ENCODE data around the gene LIMK2.

LIMK2 gene

GRCh38 chr22:31288496-31289240, 76.6 kb downstream of the LIMK2 start:
- no peak for DNase-seq (ENCODE audit: insufficient read length, low spot score)
- peak; percentile 84 for FAIRE-seq
- TF ChIP-seq SPI1 (IDR thresholded peaks at IDR 0.05; ENCODE audit: low read depth, low read length): no peak
- TF ChIP-seq TAF1 (IDR thresholded peaks at IDR 0.05; ENCODE audit: low read depth, low read length): no peak
- TF ChIP-seq POLR2AphosphoS5 (IDR thresholded peaks at IDR 0.05; ENCODE audit: low read depth, low read length): no peak

- no peak for FAIRE-seq
- TF ChIP-seq SPI1 (IDR thresholded peaks at IDR 0.05; ENCODE audit: low read depth, low read length): no peak
- TF ChIP-seq PAX5 (IDR thresholded peaks at IDR 0.05; ENCODE audit: insufficient read depth, low read length, severe bottlenecking): no peak
- no peak for TF ChIP-seq POLR2A (IDR thresholded peaks at IDR 0.05; ENCODE audit: low read depth, low read length)
- TF ChIP-seq POU2F2 (IDR thresholded peaks at IDR 0.05; ENCODE audit: low read depth, low read length): no peak
- no peak for TF ChIP-seq POLR2AphosphoS5 (IDR thresholded peaks at IDR 0.05; ENCODE audit: low read depth, low read length)
- no peak for TF ChIP-seq TAF1 (IDR thresholded peaks at IDR 0.05; ENCODE audit: low read depth, low read length)
- DNase-seq (ENCODE audit: insufficient read length, low spot score): no peak
These were observed 77.2 kb downstream of the LIMK2 start for GRCh38 chr22:31289344-31289743.

- DNase-seq (ENCODE audit: insufficient read length, low spot score) (peak; percentile 87), FAIRE-seq (peak; percentile 99)
- TF ChIP-seq POLR2A (IDR thresholded peaks at IDR 0.05; ENCODE audit: low read depth, low read length) (peak; percentile 68), PAX5 (IDR thresholded peaks at IDR 0.05; ENCODE audit: insufficient read depth, low read length, severe bottlenecking) (peak; percentile 20), SPI1 (IDR thresholded peaks at IDR 0.05; ENCODE audit: low read depth, low read length) (0 out of 2 replicates have a peak, but pooled peaks have one; percentile 20), POU2F2 (IDR thresholded peaks at IDR 0.05; ENCODE audit: low read depth, low read length) (no peak), TAF1 (IDR thresholded peaks at IDR 0.05; ENCODE audit: low read depth, low read length) (no peak), POLR2AphosphoS5 (IDR thresholded peaks at IDR 0.05; ENCODE audit: low read depth, low read length) (peak; percentile 61)
These were observed 78.7 kb downstream of the LIMK2 start for GRCh38 chr22:31290494-31291471.

DNA sequence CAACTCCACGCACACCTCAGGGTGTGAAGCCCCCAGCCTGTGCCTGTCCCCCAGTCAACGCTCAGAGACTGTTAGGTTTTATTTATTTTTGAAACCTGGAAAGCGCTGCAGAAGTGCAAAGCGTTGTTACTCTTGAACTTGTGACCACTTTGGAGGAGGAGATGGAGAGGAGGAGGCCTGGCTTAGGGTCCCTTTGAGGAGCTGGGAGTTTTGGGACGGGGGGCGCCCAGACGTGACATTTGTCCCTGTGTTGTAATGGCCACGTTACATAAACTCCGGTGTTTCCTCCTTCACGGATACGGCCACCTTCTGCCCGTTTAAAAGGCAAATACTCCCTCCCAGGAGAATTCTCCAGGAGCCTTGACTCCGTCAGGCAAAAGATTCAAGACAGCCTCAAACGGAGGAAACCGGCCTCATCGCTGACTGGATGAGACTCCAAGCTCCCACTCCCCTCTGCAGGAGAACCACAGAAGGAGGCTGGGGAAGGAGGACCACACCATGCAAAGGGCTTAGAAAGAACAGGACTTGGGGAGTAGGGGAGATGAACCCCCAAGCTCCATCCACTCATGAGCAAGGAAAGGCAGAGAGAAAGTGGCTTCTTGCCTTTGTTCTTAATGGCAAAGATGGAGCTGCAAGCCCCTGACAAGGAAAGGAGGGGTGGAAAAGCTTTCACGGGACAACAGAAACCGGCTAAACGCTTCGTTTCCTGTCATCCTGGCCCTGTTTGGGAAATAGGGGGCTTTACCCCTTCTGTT, 79.6 kb downstream of the LIMK2 start:
- TF ChIP-seq POLR2AphosphoS5 (IDR thresholded peaks at IDR 0.05; ENCODE audit: low read depth, low read length) (no peak), POLR2A (IDR thresholded peaks at IDR 0.05; ENCODE audit: low read depth, low read length) (no peak), TAF1 (IDR thresholded peaks at IDR 0.05; ENCODE audit: low read depth, low read length) (no peak), POU2F2 (IDR thresholded peaks at IDR 0.05; ENCODE audit: low read depth, low read length) (no peak), SPI1 (IDR thresholded peaks at IDR 0.05; ENCODE audit: low read depth, low read length) (no peak), PAX5 (IDR thresholded peaks at IDR 0.05; ENCODE audit: insufficient read depth, low read length, severe bottlenecking) (no peak)
- FAIRE-seq (peak; percentile 66), DNase-seq (ENCODE audit: insufficient read length, low spot score) (no peak)

- peak; percentile 92 for FAIRE-seq
- peak; percentile 57 for DNase-seq (ENCODE audit: insufficient read length, low spot score)
- TF ChIP-seq SPI1 (IDR thresholded peaks at IDR 0.05; ENCODE audit: low read depth, low read length): peak; percentile 36; the same call in 1 of the 2 replicates
- TF ChIP-seq TAF1 (IDR thresholded peaks at IDR 0.05; ENCODE audit: low read depth, low read length): no peak
- no peak for TF ChIP-seq POLR2AphosphoS5 (IDR thresholded peaks at IDR 0.05; ENCODE audit: low read depth, low read length)
- TF ChIP-seq PAX5 (IDR thresholded peaks at IDR 0.05; ENCODE audit: insufficient read depth, low read length, severe bottlenecking): no peak
- peak; percentile 89 for TF ChIP-seq POU2F2 (IDR thresholded peaks at IDR 0.05; ENCODE audit: low read depth, low read length)
- no peak for TF ChIP-seq POLR2A (IDR thresholded peaks at IDR 0.05; ENCODE audit: low read depth, low read length)
These were observed 80.3 kb downstream of the LIMK2 start, which contains the start of gene PIK3IP1 for GRCh38 chr22:31292236-31292989. PIK3IP1 (minus strand) TSS chr22:31292488; CDS start chr22:31292344, 144 bp downstream.

DNA sequence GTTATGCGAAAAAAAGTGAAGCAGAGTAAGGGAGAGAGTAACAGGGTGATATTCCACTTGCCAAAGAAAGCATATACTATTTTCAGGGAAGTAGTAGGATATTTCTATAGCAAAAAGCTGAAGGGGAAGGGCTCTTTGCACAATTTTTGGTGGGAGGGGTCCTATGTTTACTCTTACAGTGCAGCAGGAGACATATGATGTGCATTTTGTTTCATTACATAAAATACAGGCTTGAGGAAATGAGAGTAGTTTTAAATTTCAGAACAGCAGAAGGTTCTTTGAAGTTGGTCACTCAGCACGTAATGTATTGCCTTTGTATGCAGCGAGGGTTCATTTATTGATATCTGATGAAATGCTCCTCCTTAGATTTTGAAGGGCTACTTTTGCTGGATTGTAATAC, 83.3 kb downstream of the LIMK2 start:
- TF ChIP-seq SPI1 (IDR thresholded peaks at IDR 0.05; ENCODE audit: low read depth, low read length): peak; percentile 54
- TF ChIP-seq PAX5 (IDR thresholded peaks at IDR 0.05; ENCODE audit: insufficient read depth, low read length, severe bottlenecking): no peak
- DNase-seq (ENCODE audit: insufficient read length, low spot score): no peak
- no peak for FAIRE-seq

- TF ChIP-seq POLR2AphosphoS5 (IDR thresholded peaks at IDR 0.05; ENCODE audit: low read depth, low read length): no peak
- no peak for TF ChIP-seq SPI1 (IDR thresholded peaks at IDR 0.05; ENCODE audit: low read depth, low read length)
- TF ChIP-seq TAF1 (IDR thresholded peaks at IDR 0.05; ENCODE audit: low read depth, low read length): no peak
- TF ChIP-seq PAX5 (IDR thresholded peaks at IDR 0.05; ENCODE audit: insufficient read depth, low read length, severe bottlenecking): no peak
- no peak for TF ChIP-seq POU2F2 (IDR thresholded peaks at IDR 0.05; ENCODE audit: low read depth, low read length)
- no peak for TF ChIP-seq POLR2A (IDR thresholded peaks at IDR 0.05; ENCODE audit: low read depth, low read length)
- FAIRE-seq (peak; percentile 66), DNase-seq (ENCODE audit: insufficient read length, low spot score) (no peak)
These were observed 83.9 kb downstream of the LIMK2 start for GRCh38 chr22:31295831-31296657.

- no peak for TF ChIP-seq SPI1 (IDR thresholded peaks at IDR 0.05; ENCODE audit: low read depth, low read length)
- no peak for TF ChIP-seq TAF1 (IDR thresholded peaks at IDR 0.05; ENCODE audit: low read depth, low read length)
- DNase-seq (ENCODE audit: insufficient read length, low spot score) (no peak), FAIRE-seq (no peak)
These were observed 88.8 kb downstream of the LIMK2 start for GRCh38 chr22:31300896-31301295.
